Esophagus squamous epithelium (tissue), 4 donors: Measurements from ENCODE around the gene BCL2L11.

Source experiments
- CTCF ChIP-seq, 6 experiments: fragments of 450-650 bp in 4 of 6; fragments of 200-600 bp in 2 of 6; sonication (generic) in 2 of 6; IDR thresholded peaks; one replicate each; pipeline ENCODE4 v1.5.1; 2016 to 2019; ENCODE audit warnings: antibody characterized with exemption in 6 of 6, mild to moderate bottlenecking in 4 of 6, moderate library complexity in 4 of 6
- POLR2A ChIP-seq, 4 donors: fragments of 450-650 bp; IDR thresholded peaks; one replicate each; pipeline ENCODE4 v1.6.1; 2017; ENCODE audit warnings: antibody characterized with exemption in 4 of 4, mild to moderate bottlenecking in 4 of 4, moderate library complexity in 3 of 4

- TF ChIP-seq CTCF (IDR thresholded peaks at IDR 0.05) (no peak), POLR2A (IDR thresholded peaks at IDR 0.05) (no peak)
These were observed 64.1 kb downstream of the BCL2L11 start for GRCh38 chr2:111184725-111185310.
